RWPE2 (cell line): ENCODE measurements around the gene TLE4.

Source experiments
- ATAC-seq: fragments of 200-7000 bp; cut with Tn5 transposase; 3 replicates; pipeline ENCODE4 v1.9.1; 2021; ENCODE audit warnings: low read depth
- DNase-seq: peaks from one replicate; pipeline ENCODE4 v3.0.0-alpha.2; 2020; ENCODE audit warnings: low spot score
- H3K27ac ChIP-seq: fragments of 450-650 bp; 2 replicates; pipeline ENCODE4 v1.5.1; 2017; ENCODE audit warnings: mild to moderate bottlenecking; ENCODE audit not compliant: poor library complexity, severe bottlenecking
- H3K27me3 ChIP-seq: fragments of 250-450 bp; sonication (Bioruptor Pico); 2 replicates; pipeline ENCODE4 v1.5.1; 2021; ENCODE audit warnings: mild to moderate bottlenecking, moderate library complexity; ENCODE audit not compliant: insufficient read depth, poor library complexity, severe bottlenecking
- H3K36me3 ChIP-seq: fragments of 250-450 bp; sonication (Bioruptor Pico); 2 replicates; pipeline ENCODE4 v1.5.1; 2020; ENCODE audit warnings: low read depth, mild to moderate bottlenecking, moderate library complexity
- H3K4me1 ChIP-seq: fragments of 250-450 bp; sonication (Bioruptor Pico); 2 replicates; pipeline ENCODE4 v1.5.1; 2021; ENCODE audit warnings: mild to moderate bottlenecking, moderate library complexity; ENCODE audit not compliant: insufficient read depth, poor library complexity, severe bottlenecking
- H3K4me3 ChIP-seq: fragments of 250-450 bp; sonication (Bioruptor Pico); 2 replicates; pipeline ENCODE4 v1.5.1; 2021; ENCODE audit warnings: mild to moderate bottlenecking, moderate library complexity; ENCODE audit not compliant: severe bottlenecking
- H3K9me3 ChIP-seq: fragments of 250-450 bp; sonication (Bioruptor Pico); 2 replicates; pipeline ENCODE4 v1.5.1; 2021; ENCODE audit warnings: mild to moderate bottlenecking, moderate library complexity; ENCODE audit not compliant: severe bottlenecking
- CTCF ChIP-seq: fragments of 450-650 bp; IDR thresholded peaks from one replicate; pipeline ENCODE4 v1.5.1; 2017; ENCODE audit warnings: mild to moderate bottlenecking, moderate library complexity; ENCODE audit not compliant: poor library complexity, severe bottlenecking

Gene TLE4

GRCh38 chr9:79664375-79664831 is 92.6 kb downstream of the TLE4 start:
- Histone ChIP-seq H3K27me3 (no peaks in the 10 kb centered on the region), H3K4me1 (no peaks in the 10 kb centered on the region), H3K4me3 (no peak overlapping the region), H3K36me3 (no peaks in the 10 kb centered on the region), H3K27ac (no peak overlapping the region), H3K9me3 (no peaks in the 10 kb centered on the region)
- no peak for DNase-seq
- ATAC-seq = no peak
- TF ChIP-seq CTCF = no peak

- no peak overlapping the region for H3K4me3 ChIP-seq
- H3K27me3 ChIP-seq = no peaks in the 10 kb centered on the region
- no peaks in the 10 kb centered on the region for H3K9me3 ChIP-seq
- H3K27ac ChIP-seq = no peak overlapping the region
- TF ChIP-seq CTCF = no peak
- DNase-seq = no peak
- ATAC-seq = no peak
- H3K36me3 ChIP-seq = no peaks in the 10 kb centered on the region
- H3K4me1 ChIP-seq = peaks cover 6% of the 10 kb centered on the region
Measured at GRCh38 chr9:79665369-79665768, 93.6 kb downstream of the TLE4 start.

- DNase-seq (no peak), ATAC-seq (no peak)
- TF ChIP-seq CTCF = no peak
- no peaks in the 10 kb centered on the region for H3K36me3 ChIP-seq
- H3K4me1 ChIP-seq = peaks cover 8% of the 10 kb centered on the region
- H3K9me3 ChIP-seq = no peaks in the 10 kb centered on the region
- H3K27ac ChIP-seq = no peak overlapping the region
- no peaks in the 10 kb centered on the region for H3K27me3 ChIP-seq
- no peak overlapping the region for H3K4me3 ChIP-seq
Measured at GRCh38 chr9:79665931-79666330, 94.2 kb downstream of the TLE4 start.

GRCh38 chr9:79667120-79667519 is 95.4 kb downstream of the TLE4 start:
- no peak for TF ChIP-seq CTCF
- H3K27me3 ChIP-seq = no peaks in the 10 kb centered on the region
- H3K4me1 ChIP-seq = peaks cover 15% of the 10 kb centered on the region
- H3K36me3 ChIP-seq = no peaks in the 10 kb centered on the region
- no peak for DNase-seq
- no peaks in the 10 kb centered on the region for H3K9me3 ChIP-seq
- H3K4me3 ChIP-seq = no peak overlapping the region
- ATAC-seq = no peak
- H3K27ac ChIP-seq = no peak overlapping the region

- no peaks in the 10 kb centered on the region for H3K36me3 ChIP-seq
- H3K27ac ChIP-seq = no peak overlapping the region
- no peaks in the 10 kb centered on the region for H3K9me3 ChIP-seq
- ATAC-seq (no peak), DNase-seq (no peak)
- no peak for TF ChIP-seq CTCF
- H3K4me1 ChIP-seq = peaks cover 15% of the 10 kb centered on the region
- H3K27me3 ChIP-seq = no peaks in the 10 kb centered on the region
- no peak overlapping the region for H3K4me3 ChIP-seq
Measured at GRCh38 chr9:79667817-79668436, 96.2 kb downstream of the TLE4 start.
